Measurements from ENCODE around the gene TBCCD1. TPM values are rescaled to one million over a fixed set of nuclear protein-coding genes. Genes with fewer than 3 reads are reported as not detected.
A peak's percentile ranks its signal among the peaks of the same experiment; 100 is the strongest.

The TBCCD1 gene
- total RNA-seq, 4 donors from 2014 or later = 13.8 to 30.5 (median 16.6) TPM

GRCh38 chr3:186520431-186520830 is 46.7 kb downstream of the TBCCD1 start:
- no peak for TF ChIP-seq CTCF (IDR thresholded peaks at IDR 0.05)
- no peak for TF ChIP-seq POLR2A (IDR thresholded peaks at IDR 0.05)
- H3K27me3 ChIP-seq = no peaks in the 10 kb centered on the region
- peaks cover 0 to 6% (median 0%) of the 10 kb centered on the region in 4 donors for H3K9me3 ChIP-seq
- peak overlapping the region in 1 of 4 donors; percentile 71 for H3K27ac ChIP-seq
- H3K4me1 ChIP-seq = peaks cover 0 to 7% (median 3%) of the 10 kb centered on the region in 4 donors
- H3K4me3 ChIP-seq = no peak overlapping the region
- no peak for DNase-seq
- no peaks in the 10 kb centered on the region for H3K36me3 ChIP-seq

- H3K27ac ChIP-seq = peak overlapping the region in 2 of 4 donors; percentile 50 to 61
- H3K4me1 ChIP-seq = peaks cover 0 to 11% (median 3%) of the 10 kb centered on the region in 4 donors
- TF ChIP-seq POLR2A (IDR thresholded peaks at IDR 0.05) (no peak), CTCF (IDR thresholded peaks at IDR 0.05) (no peak)
- no peaks in the 10 kb centered on the region for H3K27me3 ChIP-seq
- no peaks in the 10 kb centered on the region for H3K36me3 ChIP-seq
- H3K9me3 ChIP-seq = peaks cover 0 to 6% (median 0%) of the 10 kb centered on the region in 4 donors
- DNase-seq = peak in 2 of 3 donors; percentile 70 to 72
- no peak overlapping the region for H3K4me3 ChIP-seq
These were observed 48.0 kb downstream of the TBCCD1 start for GRCh38 chr3:186519021-186519658.

- TF ChIP-seq CTCF (IDR thresholded peaks at IDR 0.05) = no peak
- no peak for TF ChIP-seq POLR2A (IDR thresholded peaks at IDR 0.05)
- Histone ChIP-seq H3K9me3 (peaks cover 0 to 6% (median 0%) of the 10 kb centered on the region in 4 donors), H3K4me1 (peaks cover 0 to 11% (median 3%) of the 10 kb centered on the region in 4 donors), H3K4me3 (no peak overlapping the region), H3K27me3 (no peaks in the 10 kb centered on the region), H3K27ac (no peak overlapping the region), H3K36me3 (no peaks in the 10 kb centered on the region)
- no peak for DNase-seq
These were observed 49.9 kb downstream of the TBCCD1 start for GRCh38 chr3:186517218-186517617.

- Histone ChIP-seq H3K27me3 (no peaks in the 10 kb centered on the region), H3K4me3 (no peak overlapping the region), H3K36me3 (no peaks in the 10 kb centered on the region), H3K9me3 (peaks cover 0 to 6% (median 0%) of the 10 kb centered on the region in 4 donors), H3K4me1 (peaks cover 0 to 11% (median 2%) of the 10 kb centered on the region in 4 donors), H3K27ac (no peak overlapping the region)
- no peak for DNase-seq
- no peak for TF ChIP-seq CTCF (IDR thresholded peaks at IDR 0.05)
These were observed 50.5 kb downstream of the TBCCD1 start for GRCh38 chr3:186516646-186517045.

- H3K27me3 ChIP-seq = no peaks in the 10 kb centered on the region
- peak overlapping the region in 1 of 4 donors; percentile 25 for H3K27ac ChIP-seq
- DNase-seq = peak in 2 of 3 donors; percentile 60 to 68
- H3K36me3 ChIP-seq = no peaks in the 10 kb centered on the region
- H3K4me3 ChIP-seq = no peak overlapping the region
- H3K4me1 ChIP-seq = peaks cover 0 to 11% (median 1%) of the 10 kb centered on the region in 4 donors
- peaks cover 0 to 6% (median 0%) of the 10 kb centered on the region in 4 donors for H3K9me3 ChIP-seq
- TF ChIP-seq CTCF (IDR thresholded peaks at IDR 0.05) = no peak
- TF ChIP-seq POLR2A (IDR thresholded peaks at IDR 0.05) = no peak
These were observed 52.0 kb downstream of the TBCCD1 start for GRCh38 chr3:186515125-186515524.
